Kidney (tissue), 14 donors: ENCODE measurements around the gene TBL1X. TPM values are rescaled to one million over a fixed set of nuclear protein-coding genes. Genes with fewer than 3 reads are reported as not detected.

ENCODE experiments used
- DNase-seq, 5 donors: peaks; one replicate each; pipeline ENCODE4 v3.0.0-alpha.2; 2013 to 2020
- FAIRE-seq: peaks from 2 replicates; lab custom pipeline; 2012; peaks lifted over from hg19 to GRCh38; lab: Jason Lieb, UNC
- H3K27ac ChIP-seq, 2 donors: one replicate each; pipeline ENCODE4 v1.7.0; 2013; ENCODE audit warnings: low read depth in 2 of 2, low read length in 2 of 2, inconsistent platforms in 1 of 2
- H3K27me3 ChIP-seq: one replicate; pipeline ENCODE4 v1.7.1; 2013; ENCODE audit warnings: low read length, inconsistent platforms; ENCODE audit not compliant: control insufficient read depth, insufficient read depth
- H3K36me3 ChIP-seq, 3 donors: one replicate each; pipeline versions ENCODE4 v1.7.0 to v1.7.1; 2013; ENCODE audit warnings: low read length in 3 of 3, control low read depth in 1 of 3, inconsistent platforms in 1 of 3; ENCODE audit not compliant: insufficient read depth in 3 of 3, control insufficient read depth in 2 of 3
- H3K4me1 ChIP-seq, 3 donors: one replicate each; pipeline versions ENCODE4 v1.7.0 to v1.7.1; 2013; ENCODE audit warnings: low read length in 3 of 3, inconsistent platforms in 1 of 3, low read depth in 1 of 3; ENCODE audit not compliant: control insufficient read depth in 2 of 3, insufficient read depth in 2 of 3
- H3K4me3 ChIP-seq, 3 donors: one replicate each; pipeline versions ENCODE4 v1.7.0 to v1.8.1; 2013; ENCODE audit warnings: low read length in 3 of 3, control low read depth in 1 of 3, inconsistent platforms in 1 of 3
- H3K9ac ChIP-seq, 3 donors: one replicate each; pipeline versions ENCODE4 v1.7.0 to v1.7.1; 2013; ENCODE audit warnings: low read length in 3 of 3, control low read depth in 1 of 3, inconsistent platforms in 1 of 3
- H3K9me3 ChIP-seq, 3 donors: one replicate each; pipeline versions ENCODE4 v1.7.0 to v1.7.1; 2013; ENCODE audit warnings: low read length in 3 of 3, control low read depth in 1 of 3, inconsistent platforms in 1 of 3; ENCODE audit not compliant: control insufficient read depth in 2 of 3, insufficient read depth in 1 of 3
- CTCF ChIP-seq: IDR thresholded peaks from 3 replicates; pipeline ENCODE4 v1.5.1; 2012; ENCODE audit warnings: mild to moderate bottlenecking, moderate library complexity, borderline replicate concordance; ENCODE audit not compliant: insufficient read depth; ENCODE audit errors: extremely low read depth
- intact Hi-C: fragments of 100-400 bp; cut with DNase I; formaldehyde crosslinking; loops from one replicate; pipeline ENCODE4 v1.11.1; 2022
- polyA plus RNA-seq: library from polyadenylated mRNA; stranded (reverse); fragments of 350-450 nt; fragmentation: Illumina TruSeq; extraction: RNeasy Lipid Tissue Mini Kit (QIAGEN cat#74804); gene quantifications from one replicate; pipeline ENCODE4 v1.2.3, GENCODE V29; 2014; ENCODE audit warnings: low read depth, low replicate concordance; ENCODE audit not compliant: insufficient read depth
- total RNA-seq: library from RNA; stranded (reverse); fragmentation: NEBNext Ultra II Directional; extraction: Animal tissue kit (Norgen Biotek cat#: 25700); gene quantifications from one replicate; pipeline ENCODE4 v1.2.1, GENCODE V29; 2021
- donor health status: control.
- donor health status: control.
- donor health status: control.
- donor health status: control.
- donor health status: control.
- donor health status: DM: yes; HTN: yes; CAD: no.
- donor health status: Normal renal cell carcinoma (clear cell type).

Gene TBL1X
- total and polyA plus RNA-seq, 2 donors from 2014 or later = 12.5 to 43.0 TPM

DNA sequence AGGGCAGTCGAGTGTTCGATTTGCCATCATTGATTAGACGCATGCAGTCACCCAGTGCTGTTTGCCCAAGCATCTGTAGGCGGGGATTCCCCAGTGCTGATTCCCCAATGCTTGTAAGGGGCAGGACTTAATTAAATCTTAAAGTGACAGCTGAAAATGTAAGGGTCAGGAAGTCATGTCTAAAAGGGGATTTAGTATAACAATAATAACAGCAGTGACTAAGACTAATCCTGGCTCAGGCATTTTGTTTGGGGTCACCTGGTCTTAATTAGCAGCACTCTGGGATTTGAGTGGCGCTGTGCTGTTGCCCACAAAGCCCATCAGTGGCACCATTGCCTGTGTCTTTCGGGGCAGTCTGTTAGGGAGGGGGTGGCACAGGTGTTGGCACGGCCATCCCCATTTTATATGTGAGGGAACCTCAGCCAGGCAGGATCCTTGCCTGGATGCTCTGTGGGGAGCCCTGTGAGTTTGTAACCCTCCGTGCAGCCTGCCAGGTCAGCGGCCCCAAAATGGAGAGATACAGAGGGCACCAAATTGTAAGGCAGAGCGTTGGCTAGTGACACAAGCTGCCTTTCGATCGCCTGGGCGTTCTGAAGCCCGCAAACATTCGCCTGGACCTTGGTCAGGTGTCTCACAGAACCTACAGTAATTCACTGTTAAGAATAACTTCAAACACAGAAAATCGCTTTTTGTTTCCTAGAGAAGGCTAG is 146.7 kb downstream of the TBL1X start:
- no peaks in the 10 kb centered on the region for H3K27me3 ChIP-seq
- DNase-seq (peak in 2 of 5 donors; percentile 13 to 37), FAIRE-seq (no peak)
- no peaks in the 10 kb centered on the region for H3K9me3 ChIP-seq
- no peak for TF ChIP-seq CTCF
- no peak overlapping the region for H3K4me3 ChIP-seq
- no peak overlapping the region for H3K9ac ChIP-seq
- no peaks in the 10 kb centered on the region for H3K36me3 ChIP-seq
- intact Hi-C loops = no loop called here
- peaks cover 0 to 5% (median 2%) of the 10 kb centered on the region in 3 donors for H3K4me1 ChIP-seq
- no peak overlapping the region for H3K27ac ChIP-seq

DNA sequence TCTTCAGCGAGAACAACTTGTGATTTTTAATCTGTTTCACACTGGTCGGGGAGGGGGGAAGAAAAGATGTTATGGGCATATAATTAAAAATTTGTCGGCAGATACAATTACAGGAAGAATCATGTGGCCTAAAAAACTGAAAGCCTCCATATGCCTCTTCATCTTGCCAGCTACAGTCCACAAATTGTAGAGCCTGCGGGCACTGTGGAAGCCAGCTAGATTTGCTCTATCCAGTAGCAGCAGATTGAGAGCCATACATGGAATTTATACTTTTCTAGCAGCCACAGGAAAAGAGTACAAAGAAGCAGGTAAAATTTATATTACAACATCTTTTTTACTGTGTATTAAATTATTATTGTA is 147.3 kb downstream of the TBL1X start:
- peaks cover 0 to 5% (median 0%) of the 10 kb centered on the region in 3 donors for H3K4me1 ChIP-seq
- H3K4me3 ChIP-seq = no peak overlapping the region
- no peaks in the 10 kb centered on the region for H3K9me3 ChIP-seq
- no peak for TF ChIP-seq CTCF
- no peaks in the 10 kb centered on the region for H3K27me3 ChIP-seq
- no peak overlapping the region for H3K27ac ChIP-seq
- no peak overlapping the region for H3K9ac ChIP-seq
- FAIRE-seq (no peak), DNase-seq (no peak)
- H3K36me3 ChIP-seq = no peaks in the 10 kb centered on the region
- intact Hi-C loops = no loop called here

DNA sequence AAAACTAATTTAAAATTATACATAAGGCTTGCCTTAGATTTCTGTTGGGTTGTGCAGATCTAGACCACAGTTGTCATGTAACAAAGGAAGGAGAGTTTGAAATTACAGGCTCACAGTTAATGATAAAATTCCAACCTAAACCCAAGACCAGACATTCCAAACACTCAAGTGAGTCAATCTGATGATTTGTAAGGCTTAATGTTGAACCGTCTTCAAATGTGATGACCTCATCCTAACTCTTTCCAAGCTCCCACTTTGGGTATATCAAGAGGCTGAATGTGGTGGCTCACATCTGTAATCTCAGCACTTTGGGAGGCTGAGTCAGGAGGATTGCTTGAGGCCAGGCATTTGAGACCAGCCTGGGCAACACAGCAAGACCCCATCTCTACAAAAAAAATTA is 149.2 kb downstream of the TBL1X start:
- Histone ChIP-seq H3K4me3 (no peak overlapping the region), H3K27ac (no peak overlapping the region), H3K36me3 (no peaks in the 10 kb centered on the region), H3K4me1 (peaks cover 0 to 5% (median 0%) of the 10 kb centered on the region in 3 donors), H3K27me3 (no peaks in the 10 kb centered on the region), H3K9ac (no peak overlapping the region), H3K9me3 (no peaks in the 10 kb centered on the region)
- intact Hi-C loops = no loop called here
- FAIRE-seq (no peak), DNase-seq (no peak)
- TF ChIP-seq CTCF = no peak
